Neural progenitor cell (in vitro differentiated cells): ENCODE measurements around the gene ST6GAL1.

Experiments
- CTCF ChIP-seq: fragments of 200-600 bp; sonication (generic); IDR thresholded peaks from 2 replicates; pipeline ENCODE4 v1.5.1; 2017; ENCODE audit warnings: antibody characterized with exemption, mild to moderate bottlenecking
- EZH2 ChIP-seq: fragments of 200-600 bp; sonication (generic); IDR thresholded peaks from 2 replicates; pipeline ENCODE4 v1.6.1; 2017; ENCODE audit warnings: antibody characterized with exemption, mild to moderate bottlenecking, moderate library complexity

DNA sequence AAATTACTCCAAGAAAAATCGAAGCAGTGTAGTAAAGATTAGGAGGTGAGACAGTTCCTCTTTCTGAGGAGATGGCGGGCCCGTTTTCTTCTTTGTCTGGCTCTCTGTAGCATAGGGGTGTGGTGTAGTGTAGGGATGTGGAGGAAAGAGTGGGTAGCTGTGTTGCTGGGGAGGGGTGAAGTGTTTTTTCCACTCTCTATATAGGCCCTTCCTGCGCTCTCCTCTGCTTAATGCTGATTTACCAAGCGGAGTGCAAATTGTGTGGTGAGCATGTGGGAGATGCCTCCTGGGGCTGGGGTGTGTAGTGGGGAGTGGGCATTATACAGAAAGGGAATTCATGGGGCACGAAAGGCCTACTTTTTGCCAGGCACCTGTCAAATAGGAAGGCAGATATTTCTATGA, 94.9 kb downstream of the ST6GAL1 start:
- no peak for TF ChIP-seq EZH2
- no peak for TF ChIP-seq CTCF
